Measurements from ENCODE around the gene DHRS9. TPM values are rescaled to one million over a fixed set of nuclear protein-coding genes. Genes with fewer than 3 reads are reported as not detected.
A peak's percentile ranks its signal among the peaks of the same experiment; 100 is the strongest.

Gene DHRS9
- polyA plus RNA-seq, 1 donor (not counting 4 experiments of a cell fraction or from before 2014, with no cell fraction given): 3.3 TPM

GRCh38 chr2:169091256-169091655 is 21.9 kb downstream of the DHRS9 start:
- Histone ChIP-seq H2AFZ (ENCODE audit: control insufficient read depth, low read length) (no peak overlapping the region), H3K27ac (ENCODE audit: control insufficient read depth, insufficient read depth, low read length) (no peak overlapping the region), H3K79me2 (ENCODE audit: control insufficient read depth, insufficient read depth, low read length) (no peaks in the 10 kb centered on the region), H3K4me1 (ENCODE audit: control insufficient read depth, extremely low read depth, insufficient read depth, low read length) (peaks cover 42% of the 10 kb centered on the region), H3K4me3 (ENCODE audit: control insufficient read depth in 2 of 3, extremely low read depth in 1 of 3, insufficient read depth in 2 of 3, low read depth in 1 of 3, low read length in 3 of 3) (no peak overlapping the region), H3K27me3 (ENCODE audit: control insufficient read depth, extremely low read depth, insufficient read depth, low read length) (peaks cover 3% of the 10 kb centered on the region), H3K9me3 (ENCODE audit: control insufficient read depth, low read depth, low read length) (no peaks in the 10 kb centered on the region), H3K4me2 (ENCODE audit: control insufficient read depth, extremely low read depth, insufficient read depth, low read depth, low read length) (no peak overlapping the region), H4K20me1 (ENCODE audit: control insufficient read depth, extremely low read depth, insufficient read depth, low read length) (no peaks in the 10 kb centered on the region), H3K9me1 (ENCODE audit: control insufficient read depth, extremely low read depth, insufficient read depth, low read length) (no peaks in the 10 kb centered on the region), H3K36me3 (ENCODE audit: control insufficient read depth in 2 of 2, extremely low read depth in 1 of 2, insufficient read depth in 2 of 2, low read length in 2 of 2) (no peaks in the 10 kb centered on the region), H3K9ac (ENCODE audit: control insufficient read depth, extremely low read depth, insufficient read depth, low read length) (no peak overlapping the region)
- FAIRE-seq (peak; percentile 9), DNase-seq (ENCODE audit: low read depth, low spot score) (no peak)
- dilution Hi-C loops (cut with MboI; ENCODE audit: extremely low pct_ligation_motif_present, low sequenced_read_pairs): no loop called here
- TF ChIP-seq EZH2 (IDR thresholded peaks at IDR 0.05; ENCODE audit: low read length) (no peak), CTCF (optimal IDR thresholded peaks at IDR 0.05 in 1 of 3, IDR thresholded peaks at IDR 0.05 in 1 of 3, conservative IDR thresholded peaks at IDR 0.05 in 1 of 3; ENCODE audit: extremely low read depth in 1 of 3, insufficient read depth in 2 of 3, low read length in 3 of 3) (no peak)

GRCh38 chr2:169091761-169092519 is 22.6 kb downstream of the DHRS9 start:
- DNase-seq (ENCODE audit: low read depth, low spot score) (no peak), FAIRE-seq (peak; percentile 95)
- H3K4me2 ChIP-seq (ENCODE audit: control insufficient read depth, extremely low read depth, insufficient read depth, low read depth, low read length): peak overlapping the region; percentile 46
- H2AFZ ChIP-seq (ENCODE audit: control insufficient read depth, low read length): no peak overlapping the region
- H3K4me3 ChIP-seq (ENCODE audit: control insufficient read depth in 2 of 3, extremely low read depth in 1 of 3, insufficient read depth in 2 of 3, low read depth in 1 of 3, low read length in 3 of 3): no peak overlapping the region
- no peaks in the 10 kb centered on the region for H3K9me1 ChIP-seq (ENCODE audit: control insufficient read depth, extremely low read depth, insufficient read depth, low read length)
- peaks cover 36% of the 10 kb centered on the region for H3K4me1 ChIP-seq (ENCODE audit: control insufficient read depth, extremely low read depth, insufficient read depth, low read length)
- H3K36me3 ChIP-seq (ENCODE audit: control insufficient read depth in 2 of 2, extremely low read depth in 1 of 2, insufficient read depth in 2 of 2, low read length in 2 of 2): no peaks in the 10 kb centered on the region
- TF ChIP-seq CTCF (optimal IDR thresholded peaks at IDR 0.05 in 1 of 3, IDR thresholded peaks at IDR 0.05 in 1 of 3, conservative IDR thresholded peaks at IDR 0.05 in 1 of 3; ENCODE audit: extremely low read depth in 1 of 3, insufficient read depth in 2 of 3, low read length in 3 of 3): no peak
- TF ChIP-seq EZH2 (IDR thresholded peaks at IDR 0.05; ENCODE audit: low read length): no peak
- no peak overlapping the region for H3K9ac ChIP-seq (ENCODE audit: control insufficient read depth, extremely low read depth, insufficient read depth, low read length)
- H3K27ac ChIP-seq (ENCODE audit: control insufficient read depth, insufficient read depth, low read length): no peak overlapping the region
- no peaks in the 10 kb centered on the region for H3K79me2 ChIP-seq (ENCODE audit: control insufficient read depth, insufficient read depth, low read length)
- no peaks in the 10 kb centered on the region for H3K9me3 ChIP-seq (ENCODE audit: control insufficient read depth, low read depth, low read length)
- H3K27me3 ChIP-seq (ENCODE audit: control insufficient read depth, extremely low read depth, insufficient read depth, low read length): peaks cover 3% of the 10 kb centered on the region
- dilution Hi-C loops (cut with MboI; ENCODE audit: extremely low pct_ligation_motif_present, low sequenced_read_pairs): no loop called here
- no peaks in the 10 kb centered on the region for H4K20me1 ChIP-seq (ENCODE audit: control insufficient read depth, extremely low read depth, insufficient read depth, low read length)
